GM20000 (cell line): ENCODE results near the gene ZFP1.

Experiments used
- DNase-seq: peaks from one replicate; pipeline ENCODE4 v3.0.0; 2012; ENCODE audit warnings: low spot score
- CTCF ChIP-seq: IDR thresholded peaks from 2 replicates; pipeline ENCODE4 v1.5.1; 2012; ENCODE audit warnings: mild to moderate bottlenecking, control low read depth; ENCODE audit errors: extremely low read depth, missing control alignments

Gene ZFP1

GRCh38 chr16:75172578-75172977 lies 24.3 kb downstream of the ZFP1 start:
- no peak for TF ChIP-seq CTCF

DNA sequence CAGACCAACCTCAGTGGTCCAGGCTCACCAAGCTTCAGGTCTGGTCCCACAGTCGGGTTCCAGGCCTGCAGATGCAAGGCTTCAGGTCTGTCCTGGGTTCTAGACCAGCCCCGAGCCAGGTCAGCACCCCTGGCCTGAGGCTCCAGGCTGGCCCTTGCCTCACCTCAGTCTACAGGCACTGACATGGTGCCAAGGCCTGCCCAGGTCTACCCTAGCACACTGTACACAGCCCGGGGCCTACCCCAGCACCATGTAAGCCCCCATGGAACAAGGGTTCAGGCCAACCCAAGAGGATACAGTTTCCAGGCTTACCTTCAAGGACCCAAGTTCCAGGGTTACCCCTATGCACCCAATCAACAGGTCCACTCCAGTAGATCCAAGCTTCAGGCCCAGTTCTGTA lies 26.8 kb downstream of the ZFP1 start:
- no peak for DNase-seq
- no peak for TF ChIP-seq CTCF

More at GRCh38 chr16:75172578-75172977, 24.3 kb downstream of the ZFP1 start:
- no peak for DNase-seq

DNA sequence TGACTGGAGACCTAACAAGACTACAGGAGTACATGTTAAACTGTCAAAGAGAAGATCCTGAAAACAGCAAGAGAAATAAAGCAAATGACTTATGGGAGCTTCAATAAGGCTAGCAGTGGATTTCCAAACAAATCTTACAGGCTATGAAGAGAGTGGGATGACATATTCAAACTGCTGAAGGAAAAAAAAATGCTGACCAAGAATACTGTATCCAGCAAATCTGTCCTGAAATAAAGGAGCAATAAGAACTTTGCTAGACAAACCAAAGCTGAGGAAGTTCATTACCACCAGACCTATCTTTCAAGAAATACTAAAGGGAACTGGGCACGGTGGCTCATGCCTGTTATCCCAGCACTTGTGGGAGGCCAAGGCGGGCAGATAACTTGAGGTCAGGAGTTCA lies 28.6 kb downstream of the ZFP1 start:
- no peak for DNase-seq
- TF ChIP-seq CTCF: no peak

- no peak for TF ChIP-seq CTCF
- no peak for DNase-seq
These were observed 30.9 kb downstream of the ZFP1 start for GRCh38 chr16:75179208-75179607.

- no peak for DNase-seq
These were observed 33.3 kb downstream of the ZFP1 start for GRCh38 chr16:75181630-75182029.

GRCh38 chr16:75188832-75189477 lies 40.6 kb downstream of the ZFP1 start:
- no peak for TF ChIP-seq CTCF

More at GRCh38 chr16:75181630-75182029, 33.3 kb downstream of the ZFP1 start:
- TF ChIP-seq CTCF: no peak

GRCh38 chr16:75189638-75190245 lies 41.4 kb downstream of the ZFP1 start:
- no peak for TF ChIP-seq CTCF
- DNase-seq: no peak

More at GRCh38 chr16:75188832-75189477, 40.6 kb downstream of the ZFP1 start:
- no peak for DNase-seq
